ENCODE measurements around the gene PDGFA. TPM values are rescaled to one million over a fixed set of nuclear protein-coding genes. Genes with fewer than 3 reads are reported as not detected.

The PDGFA gene
- total and polyA plus RNA-seq, 2 experiments from 2014 or later = 35.6 to 43.1 TPM

DNA sequence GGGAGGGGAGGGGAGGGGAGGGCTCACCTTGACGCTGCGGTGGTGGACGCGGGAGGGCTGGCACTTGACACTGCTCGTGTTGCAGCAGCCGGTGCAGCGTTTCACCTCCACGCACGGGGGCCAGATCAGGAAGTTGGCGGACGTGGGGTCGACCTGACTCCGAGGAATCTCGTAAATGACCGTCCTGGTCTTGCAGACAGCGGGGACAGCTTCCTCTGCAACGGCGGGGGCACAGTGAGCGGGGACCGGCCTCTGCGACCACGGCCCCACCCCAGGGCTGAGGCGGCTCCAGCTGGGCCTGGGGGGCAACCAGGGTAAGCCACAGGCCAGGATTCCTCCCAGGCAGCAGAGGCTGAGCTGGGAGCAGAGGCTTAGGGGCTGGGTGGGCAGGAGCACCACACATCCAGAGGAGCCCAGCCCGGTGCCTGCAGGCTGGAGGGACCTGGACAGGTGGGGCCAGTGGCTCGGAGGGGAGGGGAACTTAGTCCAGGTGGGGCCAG, 8.8 kb downstream of the PDGFA start (continued):
- TF ChIP-seq, protein P1, sequence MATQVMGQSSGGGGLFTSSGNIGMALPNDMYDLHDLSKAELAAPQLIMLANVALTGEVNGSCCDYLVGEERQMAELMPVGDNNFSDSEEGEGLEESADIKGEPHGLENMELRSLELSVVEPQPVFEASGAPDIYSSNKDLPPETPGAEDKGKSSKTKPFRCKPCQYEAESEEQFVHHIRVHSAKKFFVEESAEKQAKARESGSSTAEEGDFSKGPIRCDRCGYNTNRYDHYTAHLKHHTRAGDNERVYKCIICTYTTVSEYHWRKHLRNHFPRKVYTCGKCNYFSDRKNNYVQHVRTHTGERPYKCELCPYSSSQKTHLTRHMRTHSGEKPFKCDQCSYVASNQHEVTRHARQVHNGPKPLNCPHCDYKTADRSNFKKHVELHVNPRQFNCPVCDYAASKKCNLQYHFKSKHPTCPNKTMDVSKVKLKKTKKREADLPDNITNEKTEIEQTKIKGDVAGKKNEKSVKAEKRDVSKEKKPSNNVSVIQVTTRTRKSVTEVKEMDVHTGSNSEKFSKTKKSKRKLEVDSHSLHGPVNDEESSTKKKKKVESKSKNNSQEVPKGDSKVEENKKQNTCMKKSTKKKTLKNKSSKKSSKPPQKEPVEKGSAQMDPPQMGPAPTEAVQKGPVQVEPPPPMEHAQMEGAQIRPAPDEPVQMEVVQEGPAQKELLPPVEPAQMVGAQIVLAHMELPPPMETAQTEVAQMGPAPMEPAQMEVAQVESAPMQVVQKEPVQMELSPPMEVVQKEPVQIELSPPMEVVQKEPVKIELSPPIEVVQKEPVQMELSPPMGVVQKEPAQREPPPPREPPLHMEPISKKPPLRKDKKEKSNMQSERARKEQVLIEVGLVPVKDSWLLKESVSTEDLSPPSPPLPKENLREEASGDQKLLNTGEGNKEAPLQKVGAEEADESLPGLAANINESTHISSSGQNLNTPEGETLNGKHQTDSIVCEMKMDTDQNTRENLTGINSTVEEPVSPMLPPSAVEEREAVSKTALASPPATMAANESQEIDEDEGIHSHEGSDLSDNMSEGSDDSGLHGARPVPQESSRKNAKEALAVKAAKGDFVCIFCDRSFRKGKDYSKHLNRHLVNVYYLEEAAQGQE (IDR thresholded peaks at IDR 0.05; ENCODE audit: unreplicated experiment) = no peak
- TF ChIP-seq JUNB (IDR thresholded peaks at IDR 0.05; ENCODE audit: unreplicated experiment) (no peak), EZH2 (IDR thresholded peaks at IDR 0.05; ENCODE audit: low read depth, unreplicated experiment) (no peak), CREB1 (CRISPR knock-in tag; IDR thresholded peaks at IDR 0.05; ENCODE audit: low read depth) (no peak), ZNF114 (CRISPR knock-in tag; IDR thresholded peaks at IDR 0.05) (no peak)

GRCh38 chr7:510131-510481, 9.5 kb downstream of the PDGFA start:
- no peak for TF ChIP-seq EZH2 (IDR thresholded peaks at IDR 0.05; ENCODE audit: low read depth, unreplicated experiment)
- no peak for TF ChIP-seq NANOG (IDR thresholded peaks at IDR 0.05; ENCODE audit: borderline replicate concordance)
- TF ChIP-seq JUNB (IDR thresholded peaks at IDR 0.05; ENCODE audit: unreplicated experiment) = no peak
- TF ChIP-seq CREB1 (CRISPR knock-in tag; IDR thresholded peaks at IDR 0.05; ENCODE audit: low read depth) = no peak
- Histone ChIP-seq H3K9me2 (ENCODE audit: insufficient read depth) (no peaks in the 10 kb centered on the region), H2AFZ (no peak overlapping the region), H4K20me1 (replicated peaks; ENCODE audit: insufficient read depth) (no peaks in the 10 kb centered on the region; the same call in 1 of the 2 replicates), H3K4me1 (ENCODE audit: insufficient read depth) (peaks cover 18% of the 10 kb centered on the region), H3K79me2 (replicated peaks; ENCODE audit: insufficient read depth) (peaks cover 30% of the 10 kb centered on the region), H3K27ac (ENCODE audit: low read depth) (no peak overlapping the region), H3K4me3 (no peak overlapping the region), H3K36me3 (ENCODE audit: insufficient read depth) (no peaks in the 10 kb centered on the region), H3F3A (replicated peaks; ENCODE audit: low read depth) (peaks cover 8% of the 10 kb centered on the region; the same call in 1 of the 2 replicates), H3K27me3 (ENCODE audit: insufficient read depth) (no peaks in the 10 kb centered on the region), H3K4me2 (no peak overlapping the region)
- H3K27me3 Mint-ChIP-seq (ENCODE audit: insufficient read depth, low read depth, poor library complexity) = peaks cover 13% of the 10 kb centered on the region
- peaks cover 59% of the 10 kb centered on the region for H3K36me3 Mint-ChIP-seq (ENCODE audit: low read depth)
- ATAC-seq (no peak), DNase-seq (ENCODE audit: low spot score) (no peak)
- H3K4me1 Mint-ChIP-seq = peaks cover 27% of the 10 kb centered on the region
- no peaks in the 10 kb centered on the region; the same call in 2 of the 3 replicates for H3K9me3 Mint-ChIP-seq
- H3K4me3 Mint-ChIP-seq = no peak overlapping the region
- H3K27ac Mint-ChIP-seq = no peak overlapping the region

DNA sequence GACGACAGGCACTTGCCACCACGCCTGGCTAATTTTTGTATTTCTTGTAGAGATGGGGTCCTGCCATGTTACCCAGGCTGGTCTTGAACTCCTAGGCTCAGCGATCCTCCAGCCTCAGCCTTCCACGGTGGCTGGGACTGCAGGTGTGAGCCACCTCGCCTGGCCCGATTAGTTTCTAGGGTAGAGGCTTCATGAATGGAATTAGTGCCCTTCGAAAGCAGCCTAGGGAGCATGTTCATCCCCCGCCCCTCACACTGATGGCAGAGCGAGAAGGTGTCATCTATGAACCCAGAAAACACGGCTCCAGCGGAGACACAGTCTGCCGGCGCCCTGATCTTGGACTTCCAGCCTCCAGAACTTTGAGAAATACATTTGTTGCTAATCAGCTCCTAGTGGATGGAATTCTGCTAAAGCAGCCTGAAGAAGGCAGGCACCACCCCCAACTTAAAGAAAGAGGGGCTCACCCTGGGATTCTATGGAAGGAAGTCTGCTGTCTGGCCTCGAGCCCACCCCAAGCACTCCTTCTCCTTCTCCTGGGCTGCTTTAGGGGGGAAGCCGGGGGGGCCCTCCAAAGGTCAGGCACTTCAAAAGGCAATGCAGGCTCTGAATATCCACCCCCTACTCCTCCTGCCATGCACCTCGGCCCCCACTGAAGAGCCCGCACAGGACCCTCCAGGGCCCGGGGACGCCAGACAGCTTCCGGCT, 10.1 kb downstream of the PDGFA start:
- H3K4me1 ChIP-seq (ENCODE audit: insufficient read depth) = peaks cover 13% of the 10 kb centered on the region
- TF ChIP-seq STAT1 (IDR thresholded peaks at IDR 0.05; ENCODE audit: unreplicated experiment) (no peak), NANOG (IDR thresholded peaks at IDR 0.05; ENCODE audit: borderline replicate concordance) (no peak), ETS1 (IDR thresholded peaks at IDR 0.05) (no peak), CTCF (conservative IDR thresholded peaks at IDR 0.05; ENCODE audit: low read depth in 2 of 2) (no peak), CREB1 (CRISPR knock-in tag; IDR thresholded peaks at IDR 0.05; ENCODE audit: low read depth) (no peak), EZH2 (IDR thresholded peaks at IDR 0.05; ENCODE audit: low read depth, unreplicated experiment) (no peak), EZH2phosphoT487 (IDR thresholded peaks at IDR 0.05; ENCODE audit: unreplicated experiment) (no peak)
- TF ChIP-seq, protein P1 (IDR thresholded peaks at IDR 0.05; ENCODE audit: unreplicated experiment) = no peak
- H2AFZ ChIP-seq = no peak overlapping the region
- peaks cover 25% of the 10 kb centered on the region for H3K79me2 ChIP-seq (replicated peaks; ENCODE audit: insufficient read depth)
- H4K20me1 ChIP-seq (replicated peaks; ENCODE audit: insufficient read depth) = no peaks in the 10 kb centered on the region; the same call in 1 of the 2 replicates
- no peak overlapping the region for H3K27ac ChIP-seq (ENCODE audit: low read depth)
- H3K36me3 ChIP-seq (ENCODE audit: insufficient read depth) = no peaks in the 10 kb centered on the region
- H3F3A ChIP-seq (replicated peaks; ENCODE audit: low read depth) = peaks cover 2% of the 10 kb centered on the region; the same call in 1 of the 2 replicates
- Mint-ChIP-seq H3K4me3 (no peak overlapping the region; the same call in 2 of the 3 replicates), H3K36me3 (ENCODE audit: low read depth) (peaks cover 59% of the 10 kb centered on the region), H3K27me3 (ENCODE audit: insufficient read depth, low read depth, poor library complexity) (peaks cover 8% of the 10 kb centered on the region), H3K4me1 (peaks cover 24% of the 10 kb centered on the region), H3K9me3 (no peaks in the 10 kb centered on the region; the same call in 2 of the 3 replicates), H3K27ac (no peak overlapping the region)
- no peaks in the 10 kb centered on the region for H3K9me2 ChIP-seq (ENCODE audit: insufficient read depth)
- ATAC-seq = no peak
- H3K4me3 ChIP-seq = no peak overlapping the region
- no peak for DNase-seq (ENCODE audit: low spot score)
- H3K4me2 ChIP-seq = no peak overlapping the region
- no peaks in the 10 kb centered on the region for H3K27me3 ChIP-seq (ENCODE audit: insufficient read depth)

Measured in GM23338 (cell line).